HAP-1 (cell line): Measurements from ENCODE around the gene TUT1.
"Not testable (repeated sequence)": the region's sequence is repeated elsewhere in the genome, so short reads cannot be mapped to it uniquely, and the experiment has no call there.

Experiments
- DNase-seq, 2 experiments: peaks; one replicate each; pipeline ENCODE4 v3.0.0-alpha.2; 2016 to 2020; ENCODE audit warnings: low spot score in 2 of 2
- H3K27me3 ChIP-seq: fragments of 250-450 bp; sonication (Bioruptor Pico); 2 replicates; pipeline ENCODE4 v1.5.1; 2020; ENCODE audit warnings: low read depth, mild to moderate bottlenecking, moderate library complexity
- H3K36me3 ChIP-seq: fragments of 250-450 bp; sonication (Bioruptor Pico); replicated peaks from 2 replicates; pipeline ENCODE4 v1.5.1; 2020; ENCODE audit warnings: mild to moderate bottlenecking
- H3K4me1 ChIP-seq: fragments of 250-450 bp; sonication (Bioruptor Pico); 2 replicates; pipeline ENCODE4 v1.5.1; 2020; ENCODE audit warnings: mild to moderate bottlenecking
- H3K4me3 ChIP-seq: fragments of 250-450 bp; sonication (Bioruptor Pico); 2 replicates; pipeline ENCODE4 v1.5.1; 2020; ENCODE audit warnings: mild to moderate bottlenecking, moderate library complexity
- H3K9me3 ChIP-seq: fragments of 250-450 bp; sonication (Bioruptor Pico); 2 replicates; pipeline ENCODE4 v1.5.1; 2020; ENCODE audit warnings: mild to moderate bottlenecking, moderate library complexity
- in situ Hi-C: fragments of 300-500 bp; cut with MboI; formaldehyde crosslinking; loops from 3 replicates; pipeline ENCODE4 v1.14.3; 2020; ENCODE audit warnings: low sequenced_read_pairs, inconsistent platforms, mixed read lengths

Gene TUT1

DNA sequence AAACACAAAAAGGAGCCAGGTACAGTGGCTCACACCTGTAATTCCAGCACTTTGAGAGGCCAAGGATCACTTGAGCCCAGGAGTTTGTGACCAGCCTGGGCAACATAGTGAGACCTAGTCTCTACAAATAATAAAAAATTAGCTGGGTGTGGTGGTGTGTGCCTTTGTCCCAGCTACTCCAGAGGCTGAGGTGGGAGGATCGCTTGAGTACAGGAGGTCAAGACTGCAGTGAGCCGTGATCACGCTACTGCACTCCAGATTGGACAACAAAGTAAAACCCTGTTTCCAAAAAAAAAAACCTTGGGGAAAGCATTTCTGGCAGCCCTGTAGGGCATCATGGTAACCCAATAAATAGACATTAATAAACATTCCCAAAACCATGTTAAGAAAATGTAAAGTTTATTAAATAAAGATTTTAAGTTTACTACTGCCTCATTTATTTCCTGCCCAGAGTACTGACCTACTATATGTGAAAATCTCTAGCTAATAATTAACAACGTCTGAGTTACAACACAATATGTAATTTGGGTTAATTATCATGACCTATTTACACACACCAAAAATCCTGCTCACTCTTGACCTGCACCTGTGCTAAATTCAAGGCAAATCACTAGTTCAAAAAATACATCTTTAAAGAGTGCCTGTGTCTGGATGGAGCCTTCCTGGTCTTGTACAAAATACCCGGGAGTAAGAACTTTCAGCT lies 26.1 kb downstream of the TUT1 start:
- H3K27me3 ChIP-seq, result no peaks in the 10 kb centered on the region
- no peaks in the 10 kb centered on the region for H3K9me3 ChIP-seq
- peaks cover 5% of the 10 kb centered on the region for H3K4me1 ChIP-seq
- in situ Hi-C loops, result no loop called here
- DNase-seq, result no peak
- H3K36me3 ChIP-seq, result peaks cover 96% of the 10 kb centered on the region
- no peak overlapping the region for H3K4me3 ChIP-seq

GRCh38 chr11:62561677-62562230 lies 29.6 kb downstream of the TUT1 start:
- in situ Hi-C loops, H3K9me3 ChIP-seq, H3K27me3 ChIP-seq, H3K4me3 ChIP-seq, H3K4me1 ChIP-seq: not testable (repeated sequence)
- H3K36me3 ChIP-seq, result peaks cover 95% of the 10 kb centered on the region
- DNase-seq, result peak in 1 of 2 experiments; percentile 51

DNA sequence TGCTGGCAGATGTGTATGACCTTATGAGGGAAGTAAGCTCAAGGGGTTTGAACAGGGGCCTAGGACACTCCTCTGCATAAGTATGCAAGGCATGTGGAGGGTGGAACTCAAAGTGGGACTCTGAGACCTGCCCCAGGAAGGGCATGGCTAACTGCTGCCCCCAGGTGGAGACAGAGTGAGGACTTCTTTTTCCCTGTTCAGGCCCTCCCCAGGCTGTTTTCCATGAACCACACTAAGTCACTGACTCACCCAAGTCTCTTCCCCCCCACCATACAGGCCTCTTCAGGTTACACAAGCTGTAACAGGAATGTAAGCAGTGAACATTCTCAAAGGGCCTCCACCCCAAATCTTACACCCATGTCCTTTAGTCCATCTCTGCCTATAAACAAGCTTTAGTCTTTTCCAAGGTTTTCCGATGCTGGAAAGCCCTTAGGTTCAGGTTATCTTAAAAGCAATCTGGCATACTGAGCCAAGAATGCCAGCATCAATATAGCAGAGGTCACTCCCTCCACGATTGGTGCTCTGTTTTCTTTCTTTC lies 30.7 kb downstream of the TUT1 start:
- no peaks in the 10 kb centered on the region for H3K9me3 ChIP-seq
- no peak overlapping the region for H3K4me3 ChIP-seq
- peak; percentile 69 to 88 for DNase-seq
- in situ Hi-C loops, result no loop called here
- H3K36me3 ChIP-seq, result peaks cover 89% of the 10 kb centered on the region
- no peaks in the 10 kb centered on the region for H3K27me3 ChIP-seq
- H3K4me1 ChIP-seq, result peaks cover 3% of the 10 kb centered on the region

DNA sequence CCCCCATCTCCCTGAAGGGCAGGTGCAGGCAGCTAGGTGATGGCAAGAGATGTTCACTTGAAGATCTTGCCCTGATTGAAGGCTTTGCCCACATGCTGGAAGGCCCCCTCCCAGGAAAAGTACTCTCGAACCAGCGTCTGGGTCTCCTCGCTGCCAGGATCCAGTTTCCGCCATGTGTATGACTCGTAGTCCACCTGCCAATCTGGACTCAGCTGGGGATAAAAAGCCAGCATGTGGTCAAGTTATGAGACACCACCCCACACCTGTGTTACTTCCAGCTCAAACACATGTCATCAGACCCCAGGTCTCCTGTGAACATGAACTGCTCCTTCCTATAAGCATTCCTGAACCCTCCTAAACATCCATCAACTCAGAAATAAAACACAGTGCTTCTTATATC lies 31.7 kb downstream of the TUT1 start:
- DNase-seq, H3K4me1 ChIP-seq, H3K9me3 ChIP-seq, H3K27me3 ChIP-seq, in situ Hi-C loops, H3K4me3 ChIP-seq: not testable (repeated sequence)
- peaks cover 82% of the 10 kb centered on the region for H3K36me3 ChIP-seq

DNA sequence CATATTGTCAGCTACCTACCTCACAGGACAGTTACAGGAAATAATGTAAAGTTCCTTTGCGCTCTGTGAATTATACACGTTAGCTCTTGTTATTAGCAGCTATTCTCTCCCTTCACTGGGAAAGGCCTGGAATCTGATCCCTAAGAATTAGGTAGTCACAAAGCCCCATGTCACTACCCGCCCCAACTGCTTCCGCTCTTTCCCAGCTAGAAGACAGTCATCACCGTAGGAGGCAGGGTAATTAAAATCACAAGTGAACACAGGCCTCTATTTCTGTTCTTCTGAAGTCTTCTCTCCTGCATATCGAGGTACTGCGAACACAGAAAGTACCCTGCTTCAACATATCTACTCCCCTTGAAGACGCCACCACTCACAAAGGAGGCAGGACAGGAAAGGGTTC lies 32.1 kb downstream of the TUT1 start:
- in situ Hi-C loops, result no loop called here
- H3K4me1 ChIP-seq, result peaks cover 3% of the 10 kb centered on the region
- H3K36me3 ChIP-seq, result peaks cover 79% of the 10 kb centered on the region
- H3K27me3 ChIP-seq, result no peaks in the 10 kb centered on the region
- no peak for DNase-seq
- no peaks in the 10 kb centered on the region for H3K9me3 ChIP-seq
- H3K4me3 ChIP-seq, result no peak overlapping the region

- in situ Hi-C loops, result no loop called here
- Histone ChIP-seq H3K4me3 (no peak overlapping the region), H3K27me3 (no peaks in the 10 kb centered on the region), H3K9me3 (no peaks in the 10 kb centered on the region), H3K36me3 (peaks cover 73% of the 10 kb centered on the region), H3K4me1 (peaks cover 3% of the 10 kb centered on the region)
- DNase-seq, result no peak
Measured at GRCh38 chr11:62558669-62559068, 32.7 kb downstream of the TUT1 start.

- H3K9me3 ChIP-seq, result no peaks in the 10 kb centered on the region
- no peak overlapping the region for H3K4me3 ChIP-seq
- in situ Hi-C loops, result no loop called here
- peaks cover 57% of the 10 kb centered on the region for H3K36me3 ChIP-seq
- no peaks in the 10 kb centered on the region for H3K27me3 ChIP-seq
- DNase-seq, result no peak
- H3K4me1 ChIP-seq, result peaks cover 18% of the 10 kb centered on the region
Measured at GRCh38 chr11:62556875-62557631, 34.3 kb downstream of the TUT1 start.

DNA sequence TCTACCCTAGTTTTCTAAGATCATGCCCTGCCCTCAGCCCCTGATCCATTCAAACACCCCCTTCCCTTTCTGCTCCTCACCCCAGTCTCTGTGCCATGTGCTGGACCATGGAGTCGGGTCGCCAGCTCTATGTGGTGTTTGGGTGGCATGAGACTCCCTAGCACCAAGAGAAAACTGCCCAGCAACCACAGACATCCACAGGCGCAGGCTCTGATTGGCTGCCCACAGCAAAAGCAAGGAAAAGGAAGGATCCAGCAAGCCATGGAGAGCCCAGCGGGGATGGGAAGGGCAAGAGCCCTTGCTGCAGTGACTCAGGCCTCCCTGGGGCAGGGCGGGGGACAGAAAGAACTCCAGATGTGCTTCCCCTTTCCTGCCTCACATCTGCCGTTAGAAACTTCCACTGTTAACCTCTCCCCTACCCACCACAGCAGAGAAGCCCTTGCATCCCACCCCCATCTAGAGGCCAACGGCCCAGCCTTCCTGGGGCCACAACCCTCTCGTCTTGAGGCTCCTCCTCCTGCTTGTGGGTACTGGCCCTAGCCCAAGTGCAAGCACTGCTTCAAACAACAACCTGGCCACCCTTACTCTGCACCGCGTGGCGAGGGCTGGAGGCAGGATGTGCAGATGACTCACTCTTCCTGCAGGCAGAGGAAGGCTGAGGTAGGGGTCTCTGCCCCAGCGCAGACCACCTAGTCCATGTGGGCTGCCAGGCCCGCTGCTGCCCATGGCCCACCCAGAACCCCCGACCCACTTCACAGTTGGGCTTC lies 35.0 kb downstream of the TUT1 start:
- peaks cover 52% of the 10 kb centered on the region for H3K36me3 ChIP-seq
- peaks cover 24% of the 10 kb centered on the region for H3K4me1 ChIP-seq
- no peak overlapping the region for H3K4me3 ChIP-seq
- no peaks in the 10 kb centered on the region for H3K9me3 ChIP-seq
- no peaks in the 10 kb centered on the region for H3K27me3 ChIP-seq
- in situ Hi-C loops, result no loop called here
- DNase-seq, result peak in 1 of 2 experiments; percentile 67

GRCh38 chr11:62555464-62556107 lies 35.7 kb downstream of the TUT1 start:
- H3K4me1 ChIP-seq, result peaks cover 21% of the 10 kb centered on the region
- H3K36me3 ChIP-seq, result peaks cover 45% of the 10 kb centered on the region
- peak in 1 of 2 experiments; percentile 21 for DNase-seq
- in situ Hi-C loops, result no loop called here
- no peaks in the 10 kb centered on the region for H3K27me3 ChIP-seq
- no peaks in the 10 kb centered on the region for H3K9me3 ChIP-seq
- no peak overlapping the region for H3K4me3 ChIP-seq

- no peak overlapping the region for H3K4me3 ChIP-seq
- H3K36me3 ChIP-seq, result peaks cover 35% of the 10 kb centered on the region
- peaks cover 21% of the 10 kb centered on the region for H3K4me1 ChIP-seq
- in situ Hi-C loops, result no loop called here
- no peak for DNase-seq
- H3K27me3 ChIP-seq, result no peaks in the 10 kb centered on the region
- H3K9me3 ChIP-seq, result no peaks in the 10 kb centered on the region
Measured at GRCh38 chr11:62554387-62555167, 36.7 kb downstream of the TUT1 start.

DNA sequence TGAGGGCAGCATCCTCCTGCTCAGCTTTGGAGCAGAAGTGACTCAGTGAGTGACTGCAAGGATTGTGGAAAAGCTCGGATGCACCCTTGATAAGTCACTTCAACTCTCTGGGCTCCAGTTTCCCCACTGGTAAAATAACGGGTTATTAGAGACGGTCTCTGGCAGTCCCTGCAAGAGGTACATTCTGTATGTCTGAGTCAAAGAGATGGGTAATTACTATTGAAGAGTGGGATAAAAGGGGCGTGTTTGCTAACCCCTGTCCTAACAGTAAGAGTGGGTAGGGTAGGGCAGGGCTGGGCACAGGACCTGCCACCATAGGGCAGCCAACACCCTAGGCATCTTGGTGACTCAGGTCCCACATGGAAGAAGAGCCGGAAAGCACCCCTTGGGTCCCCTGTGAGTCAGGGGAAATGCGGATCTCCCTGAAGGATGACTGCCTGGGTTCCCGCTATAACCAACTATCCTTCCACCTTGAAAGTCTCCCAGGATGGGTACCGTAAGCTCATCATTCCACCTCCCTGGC lies 37.4 kb downstream of the TUT1 start:
- in situ Hi-C loops, result no loop called here
- DNase-seq, result no peak
- Histone ChIP-seq H3K4me1 (peaks cover 21% of the 10 kb centered on the region), H3K9me3 (no peaks in the 10 kb centered on the region), H3K4me3 (no peak overlapping the region), H3K27me3 (no peaks in the 10 kb centered on the region), H3K36me3 (peaks cover 28% of the 10 kb centered on the region)

- Histone ChIP-seq H3K4me1 (peaks cover 21% of the 10 kb centered on the region), H3K4me3 (no peak overlapping the region), H3K36me3 (peaks cover 23% of the 10 kb centered on the region), H3K9me3 (no peaks in the 10 kb centered on the region), H3K27me3 (no peaks in the 10 kb centered on the region)
- in situ Hi-C loops, result no loop called here
- DNase-seq, result peak in 1 of 2 experiments; percentile 67
Measured at GRCh38 chr11:62553080-62553838, 38.1 kb downstream of the TUT1 start.
